Measurements from ENCODE around the gene PUM2. TPM values are rescaled to one million over a fixed set of nuclear protein-coding genes. Genes with fewer than 3 reads are reported as not detected.

The PUM2 gene
- total and polyA plus RNA-seq, 12 donors: 12.4 to 79.1 (median 67.6) TPM

GRCh38 chr2:20230114-20230425, 120.6 kb downstream of the PUM2 start:
- no peak for TF ChIP-seq CTCF (IDR thresholded peaks at IDR 0.05)
- WGBS, 2 donors: 78 to 92% methylated on average over 4 of the region's 4 CpGs
- Histone ChIP-seq H3K4me3 (no peak overlapping the region), H3K27me3 (peaks cover 0 to 46% (median 24%) of the 10 kb centered on the region in 7 donors), H3K4me1 (peaks cover 0 to 9% (median 7%) of the 10 kb centered on the region in 9 donors), H3K9me3 (no peaks in the 10 kb centered on the region), H3K36me3 (no peaks in the 10 kb centered on the region), H3K27ac (no peak overlapping the region)
- ATAC-seq (no peak), DNase-seq (no peak)
- intact Hi-C loops (cut with DNase I): no loop called here

DNA sequence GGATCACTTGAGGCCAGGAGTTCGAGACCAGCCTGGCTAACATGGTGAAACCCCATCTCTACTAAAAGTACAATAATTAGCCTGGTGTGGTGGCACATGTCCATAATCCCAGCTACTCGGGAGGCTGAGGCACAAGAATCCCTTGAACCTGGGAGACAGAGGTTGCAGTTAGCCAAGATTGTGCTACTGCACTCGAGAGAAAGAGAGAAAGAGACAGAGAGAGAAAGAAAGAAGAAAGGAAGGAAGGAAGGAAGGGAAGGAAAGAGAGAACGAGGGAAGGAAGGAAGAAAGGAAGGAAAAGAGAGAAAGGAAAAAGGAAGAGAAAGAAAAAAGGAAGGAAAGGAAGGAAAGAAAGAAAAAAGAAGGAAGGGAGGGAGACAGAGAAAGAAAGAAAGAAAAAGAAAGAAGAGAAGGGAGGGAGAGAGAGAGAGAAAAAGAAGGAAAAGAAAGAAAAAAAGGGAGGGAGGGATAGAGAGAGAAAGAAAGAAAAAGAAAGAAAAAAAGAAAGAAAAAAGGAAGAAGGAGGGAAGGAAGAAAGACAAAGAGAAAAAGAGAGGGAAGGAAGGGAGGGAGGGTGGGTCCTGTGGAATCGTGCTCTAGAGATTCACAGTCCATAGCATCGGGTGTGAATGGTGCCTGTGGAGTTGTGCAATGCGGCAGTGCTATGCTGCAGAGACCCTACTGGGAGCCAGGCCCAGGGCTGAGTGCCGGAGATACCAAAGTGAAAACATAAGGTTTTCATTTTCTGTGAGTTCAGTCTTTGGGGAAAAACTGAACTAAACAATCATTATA, 121.1 kb downstream of the PUM2 start:
- peaks cover 0 to 46% (median 24%) of the 10 kb centered on the region in 7 donors for H3K27me3 ChIP-seq

DNA sequence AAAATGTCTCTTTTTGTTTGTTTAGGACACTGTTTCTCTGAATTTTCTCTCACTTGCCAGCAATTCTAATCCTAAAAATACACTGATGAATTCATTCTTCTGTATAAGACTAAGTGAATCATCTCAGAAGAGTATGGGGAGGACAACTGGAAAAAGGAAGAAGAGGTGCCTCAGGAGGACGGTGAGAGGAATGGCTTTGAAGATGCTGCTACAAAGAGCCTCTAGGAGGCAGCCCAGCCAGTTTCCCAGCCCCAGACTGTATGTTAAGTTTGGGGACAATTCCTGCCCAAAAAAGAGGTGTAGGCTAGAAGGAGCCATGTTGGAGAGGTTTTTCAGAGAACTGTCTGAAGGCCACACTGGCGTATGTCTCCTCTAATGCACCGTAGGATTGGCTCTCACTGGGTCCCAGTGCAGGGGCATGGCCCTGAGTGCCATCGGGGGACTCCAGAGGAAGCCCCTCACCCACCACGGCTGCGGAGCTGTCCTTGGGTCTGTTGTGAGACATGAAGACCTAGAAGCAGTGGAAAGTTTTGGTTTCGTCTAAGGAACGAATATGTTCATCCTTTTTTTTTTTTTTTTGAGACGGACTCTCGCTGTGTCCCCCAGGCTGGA, 122.6 kb downstream of the PUM2 start:
- H3K9me3 ChIP-seq: no peaks in the 10 kb centered on the region
- peaks cover 0 to 21% (median 18%) of the 10 kb centered on the region in 9 donors for H3K4me1 ChIP-seq
- no peak overlapping the region for H3K4me3 ChIP-seq
- no peak for TF ChIP-seq CTCF (IDR thresholded peaks at IDR 0.05)
- H3K27me3 ChIP-seq: peaks cover 0 to 51% (median 32%) of the 10 kb centered on the region in 7 donors
- WGBS, 2 donors: 90 to 92% methylated on average over 10 of the region's 10 CpGs
- no peak overlapping the region for H3K27ac ChIP-seq
- DNase-seq: no peak
- no peaks in the 10 kb centered on the region for H3K36me3 ChIP-seq
- intact Hi-C loops (cut with DNase I): loop anchor here in 6 of 10 donors (10.0 kb wide), 3 partner anchors 93 to 123 kb away; no protein-coding TSS in a partner anchor
- no peak for ATAC-seq

More for the DNA sequence above, 121.1 kb downstream of the PUM2 start:
- no peak for TF ChIP-seq CTCF (IDR thresholded peaks at IDR 0.05)
- ATAC-seq: no peak
- no peak overlapping the region for H3K27ac ChIP-seq
- 77 to 81% methylated on average over 8 of the region's 8 CpGs for WGBS, 2 donors
- no peaks in the 10 kb centered on the region for H3K9me3 ChIP-seq
- intact Hi-C loops (cut with DNase I): loop anchor here in 6 of 10 donors (10.0 kb wide), 3 partner anchors 95 to 125 kb away; no protein-coding TSS in a partner anchor
- no peak for DNase-seq
- H3K36me3 ChIP-seq: no peaks in the 10 kb centered on the region
- no peak overlapping the region for H3K4me3 ChIP-seq
- H3K4me1 ChIP-seq: peaks cover 0 to 12% (median 7%) of the 10 kb centered on the region in 9 donors

GRCh38 chr2:20226152-20226545, 124.5 kb downstream of the PUM2 start:
- H3K27me3 ChIP-seq: peaks cover 0 to 64% (median 46%) of the 10 kb centered on the region in 7 donors
- H3K36me3 ChIP-seq: no peaks in the 10 kb centered on the region
- no peaks in the 10 kb centered on the region for H3K9me3 ChIP-seq
- peaks cover 0 to 22% (median 19%) of the 10 kb centered on the region in 9 donors for H3K4me1 ChIP-seq
- ATAC-seq (no peak), DNase-seq (no peak)
- no peak for TF ChIP-seq CTCF (IDR thresholded peaks at IDR 0.05)
- intact Hi-C loops (cut with DNase I): loop anchor here in 6 of 10 donors (10.0 kb wide), 3 partner anchors 91 to 121 kb away; no protein-coding TSS in a partner anchor
- no peak overlapping the region for H3K27ac ChIP-seq
- no peak overlapping the region for H3K4me3 ChIP-seq
- WGBS, 2 donors: 90 to 91% methylated on average over 14 of the region's 14 CpGs
